ENCODE data around the gene ZCCHC24. TPM values are rescaled to one million over a fixed set of nuclear protein-coding genes. Genes with fewer than 3 reads are reported as not detected.

Gene ZCCHC24
- total RNA-seq, 1 experiment from 2014 or later: 3.8 TPM

DNA sequence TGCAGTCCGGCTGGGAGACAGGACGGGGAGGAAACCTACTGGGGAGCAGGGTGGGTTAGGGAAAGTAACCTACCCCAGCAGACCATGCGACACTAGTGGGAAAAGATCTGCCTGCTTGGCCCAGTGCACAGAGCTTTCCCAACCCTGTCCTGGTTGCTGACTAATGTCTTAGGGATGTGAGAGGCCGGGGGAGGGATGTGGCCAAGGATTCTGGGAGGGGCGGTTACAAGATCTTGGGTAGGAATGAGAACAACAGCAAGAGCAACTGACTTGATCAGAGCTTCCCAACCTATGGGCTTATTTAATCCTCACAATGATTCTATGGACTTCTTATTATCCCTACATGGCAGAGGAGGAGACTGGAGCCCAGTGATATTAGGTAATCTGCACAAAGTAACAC lies 42.9 kb upstream of the ZCCHC24 start:
- TF ChIP-seq, protein P1, sequence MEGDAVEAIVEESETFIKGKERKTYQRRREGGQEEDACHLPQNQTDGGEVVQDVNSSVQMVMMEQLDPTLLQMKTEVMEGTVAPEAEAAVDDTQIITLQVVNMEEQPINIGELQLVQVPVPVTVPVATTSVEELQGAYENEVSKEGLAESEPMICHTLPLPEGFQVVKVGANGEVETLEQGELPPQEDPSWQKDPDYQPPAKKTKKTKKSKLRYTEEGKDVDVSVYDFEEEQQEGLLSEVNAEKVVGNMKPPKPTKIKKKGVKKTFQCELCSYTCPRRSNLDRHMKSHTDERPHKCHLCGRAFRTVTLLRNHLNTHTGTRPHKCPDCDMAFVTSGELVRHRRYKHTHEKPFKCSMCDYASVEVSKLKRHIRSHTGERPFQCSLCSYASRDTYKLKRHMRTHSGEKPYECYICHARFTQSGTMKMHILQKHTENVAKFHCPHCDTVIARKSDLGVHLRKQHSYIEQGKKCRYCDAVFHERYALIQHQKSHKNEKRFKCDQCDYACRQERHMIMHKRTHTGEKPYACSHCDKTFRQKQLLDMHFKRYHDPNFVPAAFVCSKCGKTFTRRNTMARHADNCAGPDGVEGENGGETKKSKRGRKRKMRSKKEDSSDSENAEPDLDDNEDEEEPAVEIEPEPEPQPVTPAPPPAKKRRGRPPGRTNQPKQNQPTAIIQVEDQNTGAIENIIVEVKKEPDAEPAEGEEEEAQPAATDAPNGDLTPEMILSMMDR (conservative IDR thresholded peaks at IDR 0.05): no peak
- no peak overlapping the region for H3K27ac Mint-ChIP-seq
- Histone ChIP-seq H4K8ac (replicated peaks; ENCODE audit: insufficient read length, low read depth, low read length) (no peak overlapping the region), H2BK120ac (ENCODE audit: low read depth, low read length, poor library complexity, severe bottlenecking) (no peak overlapping the region), H2AFZ (ENCODE audit: low read length) (no peak overlapping the region), H3K56ac (ENCODE audit: insufficient read length, low read depth, low read length) (no peak overlapping the region), H3K79me1 (ENCODE audit: insufficient read depth, low read depth, low read length, poor library complexity, severe bottlenecking) (no peaks in the 10 kb centered on the region), H3K4ac (ENCODE audit: low read depth, low read length) (no peak overlapping the region), H2BK12ac (ENCODE audit: insufficient read length, low read depth, low read length) (no peak overlapping the region), H4K5ac (ENCODE audit: insufficient read length, low read depth, low read length) (no peak overlapping the region), H3K4me2 (ENCODE audit: insufficient read depth, insufficient read length, low read length) (no peak overlapping the region), H3K23me2 (ENCODE audit: insufficient read length, low read depth, low read length, poor library complexity, severe bottlenecking) (no peaks in the 10 kb centered on the region), H3T11ph (ENCODE audit: low read length) (no peak overlapping the region), H3K79me2 (ENCODE audit: insufficient read depth, low read length) (no peaks in the 10 kb centered on the region), H3K9me3 (ENCODE audit: control insufficient read depth, low read depth, low read length) (no peaks in the 10 kb centered on the region), H3K4me1 (ENCODE audit: insufficient read depth, low read length) (no peaks in the 10 kb centered on the region; the same call in 1 of the 2 replicates), H3K14ac (ENCODE audit: insufficient read depth, low read length) (no peak overlapping the region), H3K18ac (ENCODE audit: insufficient read length, low read depth, low read length) (no peak overlapping the region), H3K23ac (ENCODE audit: insufficient read length, low read depth, low read length) (no peak overlapping the region), H3K27ac (ENCODE audit: insufficient read length, low read depth, low read length) (no peak overlapping the region), H4K20me1 (ENCODE audit: control insufficient read depth, insufficient read depth, insufficient read length) (no peaks in the 10 kb centered on the region), H4K91ac (ENCODE audit: insufficient read length, low read depth, low read length) (no peak overlapping the region), H2BK5ac (ENCODE audit: insufficient read length, low read length) (no peak overlapping the region), H2AK5ac (ENCODE audit: insufficient read length, low read length) (no peak overlapping the region), H3K9ac (ENCODE audit: extremely low read depth, insufficient read length, low read length) (no peak overlapping the region), H2BK20ac (ENCODE audit: low read depth, low read length, poor library complexity, severe bottlenecking) (no peak overlapping the region), H3K27me3 (ENCODE audit: insufficient read depth, low read length) (no peaks in the 10 kb centered on the region), H2BK15ac (ENCODE audit: low read depth, low read length) (no peak overlapping the region)
- H3K9me3 Mint-ChIP-seq: no peaks in the 10 kb centered on the region
- H3K4me3 Mint-ChIP-seq: no peak overlapping the region
- no CpG with 5 or more reads among the region's 5 CpGs for WGBS (ENCODE audit: extremely low coverage, insufficient read length, low lambda C conversion rate)
- peak; percentile 36 for DNase-seq
- peaks cover 14% of the 10 kb centered on the region for H3K27me3 Mint-ChIP-seq (ENCODE audit: low read depth)
- H3K36me3 Mint-ChIP-seq (ENCODE audit: insufficient read depth in 1 of 3, low read depth in 3 of 3): no peaks in the 10 kb centered on the region
- H3K4me1 Mint-ChIP-seq: peaks cover 7 to 19% of the 10 kb centered on the region in 2 experiments
